GM12878 (cell line): ENCODE data around the gene TJAP1. TPM values are rescaled to one million over a fixed set of nuclear protein-coding genes. Genes with fewer than 3 reads are reported as not detected.

ENCODE experiments used
- ATAC-seq: fragments of 200-7000 bp; cut with Tn5 transposase; 3 replicates; pipeline ENCODE4 v1.9.1; 2020; ENCODE audit warnings: mild to moderate bottlenecking, moderate library complexity
- BruUV-seq: library from RNA; stranded (reverse); fragments of 400-500 nt; replicated peaks from 2 replicates; lab custom pipeline; 2021; lab: Mats Ljungman, UMichigan
- CTCF ChIA-PET: fragments of 300-600 bp; sonication (Branson Sonifier 250); formaldehyde crosslinking; extraction: SDS; loops from one replicate; lab custom pipeline; 2021; ENCODE audit warnings: inconsistent platforms; lab: Yijun Ruan, JAX
- POLR2A ChIA-PET: fragments of 350-600 bp; formaldehyde crosslinking; extraction: SDS; loops from one replicate; lab custom pipeline; 2021; ENCODE audit warnings: inconsistent platforms; lab: Charles Lee
- RAD21 ChIA-PET: fragments of 300-600 bp; sonication (Branson Sonifier 250); formaldehyde crosslinking; loops from one replicate; lab custom pipeline; 2023; ENCODE audit warnings: antibody characterized with exemption; ENCODE audit not compliant: unreplicated experiment; lab: Charles Lee
- SMC1A ChIA-PET: fragments of 300-600 bp; sonication (Branson Sonifier 250); formaldehyde crosslinking; loops from one replicate; lab custom pipeline; 2023; ENCODE audit not compliant: unreplicated experiment, uncharacterized antibody; lab: Charles Lee
- DNase-seq: peaks from one replicate; pipeline ENCODE4 v3.0.0-alpha.2; 2011; ENCODE audit warnings: low read depth, low spot score
- FAIRE-seq: peaks from 3 replicates; lab custom pipeline; 2011; peaks lifted over from hg19 to GRCh38; lab: Jason Lieb, UNC
- H2AFZ ChIP-seq: 2 replicates; pipeline ENCODE4 v1.6.0; 2011; ENCODE audit warnings: low read depth, low read length, control low read depth; ENCODE audit not compliant: control insufficient read depth
- H3K27ac ChIP-seq: 2 replicates; pipeline ENCODE4 v1.5.1; 2011; ENCODE audit warnings: control low read depth; ENCODE audit not compliant: control insufficient read depth, insufficient read depth
- H3K27me3 ChIP-seq, 2 experiments: replicated peaks in 1 of 2; 2 replicates each; pipeline versions ENCODE4 v1.6.0 to v1.6.1; 2011; ENCODE audit warnings: low read length in 1 of 2; ENCODE audit not compliant: control insufficient read depth in 2 of 2, insufficient read depth in 2 of 2
- H3K36me3 ChIP-seq, 2 experiments: 2 replicates each; pipeline ENCODE4 v1.5.1; 2011; ENCODE audit warnings: low read length in 1 of 2; ENCODE audit not compliant: control insufficient read depth in 2 of 2, insufficient read depth in 2 of 2
- H3K4me1 ChIP-seq: 2 replicates; pipeline ENCODE4 v1.6.1; 2011; ENCODE audit warnings: mild to moderate bottlenecking, low read length, moderate library complexity, mixed read lengths; ENCODE audit not compliant: control insufficient read depth, insufficient read depth
- H3K4me2 ChIP-seq: 2 replicates; pipeline ENCODE4 v1.6.0; 2011; ENCODE audit warnings: control low read depth; ENCODE audit not compliant: control insufficient read depth, insufficient read depth
- H3K4me3 ChIP-seq: fragments of 200-600 bp; sonication (generic); 2 replicates; pipeline ENCODE4 v1.5.1; 2016
- H3K79me2 ChIP-seq: 2 replicates; pipeline ENCODE4 v1.6.0; 2011; ENCODE audit warnings: low read length; ENCODE audit not compliant: control insufficient read depth, insufficient read depth
- H3K9ac ChIP-seq: 2 replicates; pipeline ENCODE4 v1.8.0; 2011; ENCODE audit warnings: low read length, control low read depth, mixed read lengths; ENCODE audit not compliant: control insufficient read depth, insufficient read depth
- H3K9me3 ChIP-seq: replicated peaks from 3 replicates; pipeline ENCODE4 v1.5.1; 2011; ENCODE audit warnings: mild to moderate bottlenecking, low read length; ENCODE audit not compliant: control insufficient read depth, insufficient read depth
- H4K20me1 ChIP-seq: 2 replicates; pipeline ENCODE4 v1.6.0; 2011; ENCODE audit not compliant: control insufficient read depth, insufficient read depth
- LARP7 ChIP-seq: fragments of 450-650 bp; IDR thresholded peaks from 2 replicates; pipeline ENCODE4 v1.6.1; 2017; ENCODE audit warnings: mild to moderate bottlenecking
- POLR2A ChIP-seq: IDR thresholded peaks from 2 replicates; pipeline ENCODE4 v1.6.1; 2011; ENCODE audit warnings: low read depth, mild to moderate bottlenecking, low read length
- WGBS: methylation state at CpG from one replicate; pipeline ENCODE4 v1.1.6; 2016; ENCODE audit warnings: low lambda C conversion rate; ENCODE audit not compliant: insufficient replicate concordance, insufficient coverage; ENCODE audit errors: missing lambda C conversion rate; 5-methylcytosine and 5-hydroxymethylcytosine counted together
- in situ Hi-C: fragments of 300-500 bp; cut with MboI; formaldehyde crosslinking; loops from 9 replicates; pipeline ENCODE4 v1.14.3; 2018; ENCODE audit warnings: mixed read lengths
- intact Hi-C: fragments of 100-400 bp; cut with micrococcal nuclease; formaldehyde crosslinking; loops from one replicate; pipeline ENCODE4 v1.14.2; 2022; ENCODE audit not compliant: unreplicated experiment
- polyA plus RNA-seq, 11 experiments: library from polyadenylated mRNA; depleted of rRNA in 4 of 11; unstranded in 6 of 11; stranded (reverse) in 5 of 11; fragments of >200 nt; fragmentation: Nextera tagmentation in 4 of 11; fragmentation: Illumina TruSeq in 1 of 11; extraction: Ambion mirVana in 4 of 11; extraction: Trizol in 1 of 11; gene quantifications; 1 replicate in 1 of 11; 2 replicates in 10 of 11; pipeline versions ENCODE4 v1.2.1 to v1.2.3, GENCODE V29; 2011 to 2016; ENCODE audit warnings: inconsistent platforms in 2 of 11, missing spikeins in 2 of 11, low read depth in 1 of 11
- total RNA-seq, 4 experiments: library from RNA; depleted of rRNA in 3 of 4; stranded (reverse); fragments of >200 nt in 3 of 4; fragmentation: Illumina TruSeq in 1 of 4; extraction: Trizol in 1 of 4; gene quantifications; 2 replicates each; pipeline versions ENCODE4 v1.2.1 to v1.2.3, GENCODE V29; 2013 to 2021
- TF ChIP-seq, protein P1 (sequence below): fragments of 450-650 bp; conservative IDR thresholded peaks from 2 replicates; pipeline ENCODE4 v1.6.1; 2017; ENCODE audit warnings: mild to moderate bottlenecking, moderate library complexity

The TJAP1 gene
- total and polyA plus RNA-seq, 10 of the 15 experiments (the other 5 are each of a cell fraction or from before 2014, with no cell fraction given) = 0.11 to 22.6 (median 12.8) TPM

DNA sequence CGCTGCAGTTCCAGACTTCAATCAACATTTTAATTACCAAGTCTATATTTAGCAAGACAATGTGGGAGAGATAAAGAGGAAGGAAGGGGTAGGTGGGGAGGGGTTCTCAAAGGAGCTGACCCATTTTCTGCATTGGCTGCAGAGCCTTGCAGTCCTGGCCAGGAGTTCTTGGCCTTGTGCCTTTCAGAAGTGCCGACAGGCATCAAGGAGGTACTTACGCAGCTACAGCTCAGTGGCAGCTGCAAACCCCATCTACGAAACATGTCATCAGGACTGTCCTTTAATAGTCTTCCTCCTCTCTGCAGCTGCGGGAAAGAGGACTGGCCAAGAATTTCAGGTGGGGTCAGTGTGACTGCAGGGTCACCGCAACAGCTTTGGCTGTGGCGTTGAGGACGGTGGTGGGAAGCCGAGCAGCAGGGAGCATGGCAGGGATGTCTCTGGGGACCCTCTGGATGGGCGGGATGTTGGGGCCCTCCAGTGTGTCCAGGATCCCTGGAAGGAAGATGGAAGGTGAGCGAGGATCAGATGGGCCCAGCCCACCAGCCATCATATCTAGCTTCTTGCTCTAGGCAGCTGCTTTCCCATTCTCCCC is 34.5 kb downstream of the TJAP1 start:
- TF ChIP-seq LARP7 (no peak), POLR2A (0 out of 2 replicates have a peak, but pooled peaks have one; percentile 11)
- TF ChIP-seq, protein P1, sequence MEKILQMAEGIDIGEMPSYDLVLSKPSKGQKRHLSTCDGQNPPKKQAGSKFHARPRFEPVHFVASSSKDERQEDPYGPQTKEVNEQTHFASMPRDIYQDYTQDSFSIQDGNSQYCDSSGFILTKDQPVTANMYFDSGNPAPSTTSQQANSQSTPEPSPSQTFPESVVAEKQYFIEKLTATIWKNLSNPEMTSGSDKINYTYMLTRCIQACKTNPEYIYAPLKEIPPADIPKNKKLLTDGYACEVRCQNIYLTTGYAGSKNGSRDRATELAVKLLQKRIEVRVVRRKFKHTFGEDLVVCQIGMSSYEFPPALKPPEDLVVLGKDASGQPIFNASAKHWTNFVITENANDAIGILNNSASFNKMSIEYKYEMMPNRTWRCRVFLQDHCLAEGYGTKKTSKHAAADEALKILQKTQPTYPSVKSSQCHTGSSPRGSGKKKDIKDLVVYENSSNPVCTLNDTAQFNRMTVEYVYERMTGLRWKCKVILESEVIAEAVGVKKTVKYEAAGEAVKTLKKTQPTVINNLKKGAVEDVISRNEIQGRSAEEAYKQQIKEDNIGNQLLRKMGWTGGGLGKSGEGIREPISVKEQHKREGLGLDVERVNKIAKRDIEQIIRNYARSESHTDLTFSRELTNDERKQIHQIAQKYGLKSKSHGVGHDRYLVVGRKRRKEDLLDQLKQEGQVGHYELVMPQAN = no peak
- H3K36me3 ChIP-seq = peaks cover 10 to 13% of the 10 kb centered on the region in 2 experiments; a peak in 3 of 4 replicates
- FAIRE-seq (no peak), DNase-seq (no peak), ATAC-seq (no peak)
- no peak overlapping the region for H3K4me3 ChIP-seq
- H4K20me1 ChIP-seq = no peaks in the 10 kb centered on the region
- SMC1A ChIA-PET = interaction anchor here (0.7 kb wide), 1 partner anchor 9 kb away, joined by 4 read pairs; no protein-coding TSS in a partner anchor
- H2AFZ ChIP-seq = no peak overlapping the region
- POLR2A ChIA-PET = interaction anchor here (0.6 to 1.1 kb wide), 3 partner anchors 35 to 265 kb away, joined by 3 read pairs; no protein-coding TSS in a partner anchor
- H3K27me3 ChIP-seq = peaks cover 0 to 2% of the 10 kb centered on the region in 2 experiments; a peak in 1 of 4 replicates
- CTCF ChIA-PET = interaction anchor here (0.7 to 1.1 kb wide), 2 partner anchors 14 to 203 kb away, joined by 3 to 4 read pairs; partner anchors contain the start of gene CRIP3
- RAD21 ChIA-PET = no interaction called here
- H3K79me2 ChIP-seq = peaks cover 19% of the 10 kb centered on the region
- H3K9ac ChIP-seq = no peak overlapping the region
- 94% methylated on average over 11 of the region's 11 CpGs for WGBS
- in situ Hi-C loops = no loop called here
- H3K27ac ChIP-seq = no peak overlapping the region
- no peak overlapping the region for H3K4me2 ChIP-seq
- intact Hi-C loops = no loop called here
- no TSS peak for BruUV-seq
- peaks cover 9% of the 10 kb centered on the region for H3K4me1 ChIP-seq
- no peaks in the 10 kb centered on the region for H3K9me3 ChIP-seq
